Activated CD8-positive, alpha-beta T cell treated with anti-CD3 and anti-CD28 coated beads, Interleukin-2, amount 10 ng/mL, durations not matched to agents 7 days and 5 days (primary cell): Measurements from ENCODE around the gene DDAH2. TPM values are rescaled to one million over a fixed set of nuclear protein-coding genes. Genes with fewer than 3 reads are reported as not detected.

Experiments used
- ATAC-seq: fragments of 150-1000 bp; cut with Tn5 transposase; one replicate; pipeline ENCODE4 v1.10.0; 2021; ENCODE audit warnings: moderate library complexity
- CTCF ChIA-PET: fragments of 350-600 bp; sonication (Branson Sonifier 250); formaldehyde crosslinking; loops from one replicate; lab custom pipeline; 2021; ENCODE audit warnings: antibody characterized with exemption; lab: Charles Lee
- POLR2A ChIA-PET: fragments of 350-600 bp; sonication (Branson Sonifier 250); formaldehyde crosslinking; loops from one replicate; lab custom pipeline; 2021; ENCODE audit warnings: antibody characterized with exemption; lab: Charles Lee
- DNase-seq: peaks from one replicate; pipeline ENCODE4 v3.0.0-alpha.2; 2020
- H3K27ac Mint-ChIP-seq: one replicate; pipeline ENCODE4 v1.8.0; 2021; ENCODE audit warnings: mild to moderate bottlenecking, mixed read lengths
- H3K27me3 Mint-ChIP-seq: one replicate; pipeline ENCODE4 v1.8.0; 2021; ENCODE audit warnings: low read depth, mixed read lengths
- H3K36me3 Mint-ChIP-seq: one replicate; pipeline ENCODE4 v1.8.0; 2021; ENCODE audit warnings: low read depth, mixed read lengths
- H3K4me1 Mint-ChIP-seq: one replicate; pipeline ENCODE4 v1.8.0; 2021; ENCODE audit warnings: low read depth, mixed read lengths
- H3K4me3 Mint-ChIP-seq: one replicate; pipeline ENCODE4 v1.8.0; 2021; ENCODE audit warnings: mild to moderate bottlenecking, mixed read lengths
- H3K9me3 Mint-ChIP-seq: one replicate; pipeline ENCODE4 v1.8.0; 2022; ENCODE audit warnings: mixed read lengths; ENCODE audit not compliant: insufficient read depth
- total RNA-seq, 2 experiments: library from RNA; stranded (reverse); gene quantifications; one replicate each; pipeline ENCODE4 v1.2.3, GENCODE V29; 2021

Gene DDAH2
- total RNA-seq, 2 experiments from 2014 or later, result 31.9 to 33.7 TPM

- DNase-seq (peak; percentile 88), ATAC-seq (peak; percentile 88)
- Mint-ChIP-seq H3K27ac (peak overlapping the region; percentile 60), H3K36me3 (peaks cover 11% of the 10 kb centered on the region), H3K9me3 (no peaks in the 10 kb centered on the region), H3K27me3 (no peaks in the 10 kb centered on the region), H3K4me1 (peaks cover 49% of the 10 kb centered on the region), H3K4me3 (no peak overlapping the region)
- CTCF ChIA-PET, result interaction anchor here (0.8 to 8.3 kb wide), 39 partner anchors 9 to 228 kb away, joined by 3 to 118 read pairs (median 6); partner anchors contain the start of genes ABHD16A, CLIC1, DDAH2 and DDX39B
- POLR2A ChIA-PET, result interaction anchor here (1.0 to 3.6 kb wide), 5 partner anchors 12 to 105 kb away, joined by 3 to 31 read pairs (median 3); partner anchors contain the start of gene MSH5
Observed at GRCh38 chr6:31769684-31770371, 40.7 kb upstream of the DDAH2 start.

GRCh38 chr6:31768363-31769257, 39.5 kb upstream of the DDAH2 start:
- DNase-seq (no peak), ATAC-seq (no peak)
- Mint-ChIP-seq H3K4me1 (peaks cover 52% of the 10 kb centered on the region), H3K4me3 (no peak overlapping the region), H3K9me3 (no peaks in the 10 kb centered on the region), H3K27ac (no peak overlapping the region), H3K36me3 (peaks cover 20% of the 10 kb centered on the region), H3K27me3 (no peaks in the 10 kb centered on the region)
- POLR2A ChIA-PET, result interaction anchor here (1.0 to 3.6 kb wide), 4 partner anchors 11 to 103 kb away, joined by 3 to 31 read pairs (median 3); partner anchors contain the start of gene MSH5
- CTCF ChIA-PET, result interaction anchor here (1.0 to 8.3 kb wide), 21 partner anchors 9 to 227 kb away, joined by 3 to 118 read pairs (median 8); partner anchors contain the start of genes ABHD16A, CLIC1, DDAH2 and DDX39B

- ATAC-seq, result no peak
- H3K36me3 Mint-ChIP-seq, result peaks cover 29% of the 10 kb centered on the region
- no peak overlapping the region for H3K27ac Mint-ChIP-seq
- POLR2A ChIA-PET, result interaction anchor here (1.0 kb wide), 1 partner anchor 31 kb away, joined by 3 read pairs; the partner anchor contains the start of gene CLIC1
- H3K4me3 Mint-ChIP-seq, result no peak overlapping the region
- no peaks in the 10 kb centered on the region for H3K9me3 Mint-ChIP-seq
- peaks cover 46% of the 10 kb centered on the region for H3K4me1 Mint-ChIP-seq
- CTCF ChIA-PET, result interaction anchor here (8.3 kb wide), 1 partner anchor 28 kb away, joined by 118 read pairs; the partner anchor contains the start of genes CLIC1 and MSH5
- no peak for DNase-seq
- no peaks in the 10 kb centered on the region for H3K27me3 Mint-ChIP-seq
Observed at GRCh38 chr6:31767096-31767645, 38.1 kb upstream of the DDAH2 start.

- CTCF ChIA-PET, result interaction anchor here (8.3 kb wide), 1 partner anchor 27 kb away, joined by 118 read pairs; the partner anchor contains the start of genes CLIC1 and MSH5
- Mint-ChIP-seq H3K9me3 (no peaks in the 10 kb centered on the region), H3K4me1 (peaks cover 42% of the 10 kb centered on the region), H3K36me3 (peaks cover 30% of the 10 kb centered on the region), H3K4me3 (no peak overlapping the region), H3K27ac (peak overlapping the region; percentile 20), H3K27me3 (no peaks in the 10 kb centered on the region)
- DNase-seq (no peak), ATAC-seq (no peak)
- POLR2A ChIA-PET, result interaction anchor here (1.0 kb wide), 1 partner anchor 30 kb away, joined by 3 read pairs; the partner anchor contains the start of gene CLIC1
Observed at GRCh38 chr6:31765910-31766794, 37.1 kb upstream of the DDAH2 start.

GRCh38 chr6:31765559-31765909, 36.4 kb upstream of the DDAH2 start:
- Mint-ChIP-seq H3K36me3 (peaks cover 35% of the 10 kb centered on the region), H3K27me3 (no peaks in the 10 kb centered on the region), H3K4me3 (no peak overlapping the region), H3K27ac (no peak overlapping the region), H3K9me3 (no peaks in the 10 kb centered on the region), H3K4me1 (peaks cover 36% of the 10 kb centered on the region)
- ATAC-seq (no peak), DNase-seq (no peak)
- ChIA-PET CTCF (interaction anchor here (8.3 kb wide), 1 partner anchor 27 kb away, joined by 118 read pairs; the partner anchor contains the start of genes CLIC1 and MSH5), POLR2A (no interaction called here)

- POLR2A ChIA-PET, result interaction anchor here (0.6 to 1.2 kb wide), 2 partner anchors 9 to 80 kb away, joined by 3 to 4 read pairs; no protein-coding TSS in a partner anchor
Observed at GRCh38 chr6:31764198-31764597, 35.1 kb upstream of the DDAH2 start.

GRCh38 chr6:31763619-31763940, 34.5 kb upstream of the DDAH2 start:
- no peak overlapping the region for H3K4me3 Mint-ChIP-seq
- peak overlapping the region; percentile 61 for H3K27ac Mint-ChIP-seq
- no peaks in the 10 kb centered on the region for H3K27me3 Mint-ChIP-seq
- ChIA-PET POLR2A (no interaction called here), CTCF (no interaction called here)
- no peak for DNase-seq
- peaks cover 20% of the 10 kb centered on the region for H3K4me1 Mint-ChIP-seq
- H3K36me3 Mint-ChIP-seq, result peaks cover 43% of the 10 kb centered on the region
- no peaks in the 10 kb centered on the region for H3K9me3 Mint-ChIP-seq
- ATAC-seq, result no peak

More at GRCh38 chr6:31764198-31764597, 35.1 kb upstream of the DDAH2 start:
- no peak overlapping the region for H3K4me3 Mint-ChIP-seq
- no peak overlapping the region for H3K27ac Mint-ChIP-seq
- peaks cover 40% of the 10 kb centered on the region for H3K36me3 Mint-ChIP-seq
- H3K27me3 Mint-ChIP-seq, result no peaks in the 10 kb centered on the region
- no peaks in the 10 kb centered on the region for H3K9me3 Mint-ChIP-seq
- DNase-seq (no peak), ATAC-seq (no peak)
- peaks cover 26% of the 10 kb centered on the region for H3K4me1 Mint-ChIP-seq
- CTCF ChIA-PET, result no interaction called here

GRCh38 chr6:31762878-31763618, 33.9 kb upstream of the DDAH2 start:
- peak; percentile 44 for ATAC-seq
- peaks cover 47% of the 10 kb centered on the region for H3K36me3 Mint-ChIP-seq
- H3K9me3 Mint-ChIP-seq, result no peaks in the 10 kb centered on the region
- peak overlapping the region; percentile 61 for H3K27ac Mint-ChIP-seq
- H3K27me3 Mint-ChIP-seq, result no peaks in the 10 kb centered on the region
- no peak overlapping the region for H3K4me3 Mint-ChIP-seq
- H3K4me1 Mint-ChIP-seq, result peaks cover 15% of the 10 kb centered on the region
- POLR2A ChIA-PET, result no interaction called here
- CTCF ChIA-PET, result no interaction called here
- no peak for DNase-seq

- ChIA-PET POLR2A (no interaction called here), CTCF (no interaction called here)
- Mint-ChIP-seq H3K9me3 (no peaks in the 10 kb centered on the region), H3K27me3 (no peaks in the 10 kb centered on the region), H3K27ac (peak within 1 kb of the TSS; percentile 61), H3K4me1 (peaks cover 12% of the 10 kb centered on the region), H3K36me3 (peaks cover 47% of the 10 kb centered on the region), H3K4me3 (no peak within 1 kb of the TSS)
- DNase-seq, result no peak
- ATAC-seq, result no peak
Observed at GRCh38 chr6:31762356-31762755, 33.3 kb upstream of the DDAH2 start, which contains the start of gene SAPCD1. Gene SAPCD1 (plus strand): TSS chr6:31762656. CDS start chr6:31763055, 399 bp downstream.

GRCh38 chr6:31761343-31761742, 32.2 kb upstream of the DDAH2 start:
- Mint-ChIP-seq H3K27ac (no peak overlapping the region), H3K4me3 (no peak overlapping the region), H3K9me3 (no peaks in the 10 kb centered on the region), H3K4me1 (peaks cover 12% of the 10 kb centered on the region), H3K27me3 (no peaks in the 10 kb centered on the region), H3K36me3 (peaks cover 47% of the 10 kb centered on the region)
- POLR2A ChIA-PET, result interaction anchor here (0.5 kb wide), 1 partner anchor 22 kb away, joined by 4 read pairs; no protein-coding TSS in a partner anchor
- CTCF ChIA-PET, result interaction anchor here (1.4 to 4.6 kb wide), 2 partner anchors 8 to 69 kb away, joined by 4 to 25 read pairs; no protein-coding TSS in a partner anchor
- ATAC-seq (no peak), DNase-seq (no peak)
